ENCODE results near the gene XPR1.
A peak's percentile ranks its signal among the peaks of the same experiment; 100 is the strongest.
"Not testable (repeated sequence)": the region's sequence is repeated elsewhere in the genome, so short reads cannot be mapped to it uniquely, and the experiment has no call there.

Gene XPR1

DNA sequence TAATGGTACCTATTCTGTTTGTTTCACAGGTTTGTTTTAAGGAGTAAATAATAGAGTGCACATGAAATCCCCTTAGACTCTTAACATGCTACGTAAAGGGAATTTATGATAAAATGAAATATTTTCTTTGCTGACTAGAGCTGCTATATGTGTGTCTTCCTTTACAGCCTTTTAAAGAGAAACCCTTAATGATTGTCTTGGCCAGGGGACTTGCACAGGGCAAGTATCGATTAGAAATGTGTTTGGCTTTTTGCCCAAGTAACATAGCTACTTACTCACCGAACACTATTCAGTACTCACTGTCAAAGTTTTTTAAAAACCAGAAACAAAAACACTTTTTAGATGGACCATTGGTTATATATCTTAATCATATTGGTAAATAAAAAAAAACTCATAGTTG is 209.6 kb downstream of the XPR1 start:
- DNase-seq (ENCODE audit: low read depth in 2 of 2): no peak

DNA sequence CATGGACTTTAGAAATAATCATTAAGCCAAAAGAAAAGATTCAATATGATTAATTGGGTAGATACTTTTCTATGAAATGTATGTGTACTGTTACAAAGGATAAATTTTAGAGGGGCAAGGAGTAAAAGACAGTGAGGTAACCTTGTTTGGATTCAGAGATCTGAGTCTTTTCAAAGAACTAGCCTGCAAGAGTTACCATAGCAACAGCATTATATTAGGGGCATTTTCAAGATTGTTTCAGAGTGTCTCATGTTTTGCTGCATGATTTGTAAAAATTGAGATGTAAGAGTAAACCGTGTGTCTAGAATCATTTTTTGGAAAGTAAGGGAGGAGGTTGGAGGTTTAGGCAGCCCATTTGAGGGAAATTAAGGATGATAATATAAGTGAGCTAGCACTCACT is 210.2 kb downstream of the XPR1 start:
- DNase-seq (ENCODE audit: low read depth in 2 of 2): peak; percentile 35 to 56

DNA sequence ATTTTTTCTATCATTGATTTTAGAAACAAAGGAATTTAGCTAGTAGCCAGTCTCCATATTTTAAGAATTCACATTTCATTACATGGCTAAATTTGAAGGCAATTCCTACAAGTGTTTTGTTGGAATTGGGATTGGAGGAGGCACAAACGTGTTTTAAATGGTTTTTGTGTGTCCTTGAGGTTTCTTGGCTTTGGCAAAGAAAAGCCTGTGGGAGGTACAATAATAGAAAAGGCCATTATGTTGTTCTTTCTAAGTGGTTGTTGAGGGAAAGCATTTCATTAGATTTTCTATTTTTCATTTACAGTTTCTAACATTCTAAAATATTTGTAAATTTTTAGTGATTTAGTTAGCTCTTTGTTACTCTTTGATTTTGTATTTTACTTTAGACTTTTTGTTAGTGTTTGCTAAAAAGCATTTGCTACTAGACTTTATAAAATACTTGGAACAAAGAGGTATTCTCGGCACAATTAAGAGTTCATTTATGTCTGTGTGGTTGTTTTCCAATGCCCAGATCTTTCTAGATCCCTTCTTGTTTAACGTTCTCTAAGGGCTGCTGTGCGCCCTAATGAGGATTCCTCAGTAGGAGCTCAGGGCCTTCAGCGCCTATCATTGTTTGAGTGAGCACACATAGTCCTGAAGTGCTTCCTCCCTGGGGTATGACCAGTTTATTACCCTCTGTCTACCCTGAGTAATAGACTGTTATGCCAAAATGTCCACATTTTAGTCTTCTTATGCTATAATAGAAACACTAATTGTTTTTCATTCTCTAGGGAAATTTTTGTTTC is 210.9 kb downstream of the XPR1 start:
- DNase-seq (ENCODE audit: low read depth in 2 of 2): no peak

DNA sequence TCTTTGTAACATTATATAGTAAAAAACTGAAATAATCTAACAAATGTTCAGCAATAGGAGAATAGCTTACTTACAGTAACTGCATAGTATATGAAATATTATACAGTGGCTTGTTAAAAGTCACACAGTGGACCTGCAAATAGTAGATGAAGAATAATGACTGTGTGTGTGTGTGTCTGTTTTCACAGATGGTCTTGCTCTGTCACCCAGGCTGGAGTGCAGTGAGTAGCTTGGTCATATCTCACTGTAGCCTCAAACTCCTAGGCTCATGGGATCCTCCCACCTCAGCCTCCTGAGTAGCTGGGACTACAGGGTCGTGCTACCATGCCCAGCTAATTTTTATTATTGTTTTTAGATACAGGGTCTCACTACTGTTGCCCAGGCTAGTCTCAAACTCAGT is 213.5 kb downstream of the XPR1 start:
- DNase-seq (ENCODE audit: low read depth in 2 of 2): no peak

DNA sequence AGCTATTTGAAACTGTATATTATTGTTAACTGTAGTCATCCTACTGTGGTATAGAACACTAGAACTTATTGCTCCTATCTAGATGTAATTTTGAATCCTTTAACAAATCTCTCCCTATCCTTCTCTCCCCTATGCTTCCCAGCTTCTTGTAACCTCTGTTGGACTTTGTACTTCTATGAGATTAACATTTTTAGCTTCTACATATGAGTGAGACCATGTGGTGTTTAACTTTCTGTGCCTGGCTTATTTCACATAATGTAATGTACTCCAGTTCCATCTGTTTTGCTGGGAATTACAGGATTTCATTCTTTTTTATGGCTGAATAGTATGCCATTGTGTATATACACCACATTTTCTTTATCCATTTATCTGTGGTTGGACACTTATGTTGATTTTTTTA is 216.4 kb downstream of the XPR1 start:
- no peak for DNase-seq (ENCODE audit: low read depth in 2 of 2)

DNA sequence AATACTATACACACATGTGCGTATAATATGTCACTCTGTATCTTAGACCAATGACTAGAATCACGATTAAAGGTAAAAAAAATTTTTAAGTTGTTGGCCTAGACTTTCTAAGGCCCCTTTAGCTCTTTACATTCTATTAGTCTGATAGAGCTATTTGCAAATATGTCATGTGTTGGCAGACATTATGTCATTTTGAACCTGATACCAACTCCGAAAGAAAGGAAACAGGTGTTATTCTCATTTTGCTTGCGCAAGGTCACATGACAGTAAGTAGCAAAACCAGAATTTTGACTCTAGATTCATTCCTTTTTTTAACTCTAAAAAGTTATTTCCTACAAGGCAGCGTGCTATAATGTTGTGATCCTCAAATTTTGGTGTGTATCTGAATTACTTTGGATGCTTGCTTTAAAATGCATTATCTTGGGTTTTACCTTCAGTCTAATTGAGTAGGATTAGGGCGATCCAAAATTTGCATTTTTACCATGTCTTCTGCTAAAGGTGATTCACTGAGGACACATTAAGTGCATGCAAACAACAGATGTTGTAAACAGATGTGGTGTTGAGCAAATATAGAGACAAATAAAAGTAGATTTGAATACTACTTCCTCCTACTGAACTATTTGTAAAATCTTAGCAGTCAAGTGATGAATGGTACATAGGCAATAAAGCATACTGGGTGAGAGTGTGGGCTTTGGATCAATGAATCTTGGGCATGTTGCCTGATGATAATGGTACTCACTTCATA is 217.4 kb downstream of the XPR1 start:
- DNase-seq (ENCODE audit: low read depth in 2 of 2): no peak

DNA sequence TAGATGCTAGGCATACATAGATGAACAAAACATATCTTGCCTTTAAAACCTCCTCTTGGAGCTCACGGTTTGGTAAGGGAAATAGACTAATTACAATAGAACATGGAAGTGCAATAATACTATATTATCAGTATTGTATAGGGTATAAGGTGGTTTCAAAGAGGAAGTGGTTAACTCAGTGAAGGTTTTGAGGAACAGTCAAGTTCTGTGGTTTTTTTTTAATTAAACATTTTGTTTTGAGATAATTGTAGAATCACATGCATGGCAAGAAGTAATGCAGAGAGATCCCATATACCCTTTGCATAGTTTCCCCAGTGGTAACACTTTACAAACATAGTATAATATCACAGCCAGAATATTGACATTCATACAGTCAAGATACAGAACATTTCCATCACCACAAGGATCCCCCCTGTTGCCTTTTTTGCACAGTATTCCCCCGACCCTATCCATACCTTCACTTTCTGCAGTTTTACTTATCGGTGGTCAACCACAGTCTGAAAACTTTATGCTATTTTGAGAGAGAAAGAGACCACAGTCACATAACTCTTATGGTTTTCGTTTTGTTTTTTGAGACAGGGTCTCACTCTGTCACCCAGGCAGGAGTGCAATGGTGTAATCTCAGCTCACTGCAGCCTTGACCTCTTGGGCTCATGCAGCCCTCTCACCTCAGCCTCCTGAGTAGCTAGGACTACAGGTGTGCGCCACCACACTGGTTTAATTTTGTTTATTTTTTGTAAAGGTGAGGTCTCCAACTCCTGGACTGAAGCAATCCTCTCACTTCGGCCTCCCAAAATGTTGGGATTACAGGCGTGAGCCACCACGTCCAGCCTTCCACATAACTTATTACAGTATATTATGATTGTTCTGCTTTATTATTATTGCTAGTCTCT is 220.4 kb downstream of the XPR1 start:
- DNase-seq (ENCODE audit: low read depth in 2 of 2): no peak

DNA sequence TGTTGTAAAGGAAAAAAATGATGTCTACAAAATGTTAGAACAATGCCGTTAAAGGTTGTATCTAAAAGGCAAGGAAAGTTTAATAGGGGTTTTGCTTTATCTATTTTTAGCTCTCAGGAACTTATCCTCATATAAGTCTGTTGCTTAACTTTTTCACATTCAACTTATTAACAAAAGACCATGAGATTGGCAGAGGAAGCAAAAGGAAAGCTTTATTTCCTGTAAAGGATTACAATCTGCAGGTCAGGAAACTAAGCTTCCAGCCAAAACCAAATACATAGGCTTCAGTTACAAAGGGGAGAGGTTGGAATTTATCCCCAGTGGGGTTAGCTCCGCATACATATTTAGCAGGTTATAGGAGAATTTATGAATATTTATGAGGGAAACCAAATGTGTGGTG is 222.2 kb downstream of the XPR1 start:
- DNase-seq (ENCODE audit: low read depth in 2 of 2): no peak

DNA sequence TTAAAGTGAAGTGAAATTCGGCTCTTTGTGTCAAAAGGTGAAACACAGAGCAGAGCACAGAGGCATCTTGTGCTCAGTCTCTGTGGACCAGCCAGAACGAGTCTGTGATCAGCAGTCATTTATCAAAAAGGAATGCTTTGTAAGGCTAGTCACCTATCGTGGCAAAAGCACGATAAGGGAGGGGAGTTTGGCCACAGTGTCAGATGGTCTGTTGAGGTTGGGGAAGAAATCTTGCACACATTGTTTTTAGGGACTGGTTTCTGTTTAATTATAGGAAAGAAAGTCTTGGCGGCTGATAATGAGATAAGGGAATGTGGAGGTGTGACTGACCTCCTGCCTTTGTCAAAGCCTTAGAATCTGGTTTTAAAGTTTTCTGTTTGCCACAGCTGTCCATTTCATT is 222.6 kb downstream of the XPR1 start:
- DNase-seq (ENCODE audit: low read depth in 2 of 2): no peak

DNA sequence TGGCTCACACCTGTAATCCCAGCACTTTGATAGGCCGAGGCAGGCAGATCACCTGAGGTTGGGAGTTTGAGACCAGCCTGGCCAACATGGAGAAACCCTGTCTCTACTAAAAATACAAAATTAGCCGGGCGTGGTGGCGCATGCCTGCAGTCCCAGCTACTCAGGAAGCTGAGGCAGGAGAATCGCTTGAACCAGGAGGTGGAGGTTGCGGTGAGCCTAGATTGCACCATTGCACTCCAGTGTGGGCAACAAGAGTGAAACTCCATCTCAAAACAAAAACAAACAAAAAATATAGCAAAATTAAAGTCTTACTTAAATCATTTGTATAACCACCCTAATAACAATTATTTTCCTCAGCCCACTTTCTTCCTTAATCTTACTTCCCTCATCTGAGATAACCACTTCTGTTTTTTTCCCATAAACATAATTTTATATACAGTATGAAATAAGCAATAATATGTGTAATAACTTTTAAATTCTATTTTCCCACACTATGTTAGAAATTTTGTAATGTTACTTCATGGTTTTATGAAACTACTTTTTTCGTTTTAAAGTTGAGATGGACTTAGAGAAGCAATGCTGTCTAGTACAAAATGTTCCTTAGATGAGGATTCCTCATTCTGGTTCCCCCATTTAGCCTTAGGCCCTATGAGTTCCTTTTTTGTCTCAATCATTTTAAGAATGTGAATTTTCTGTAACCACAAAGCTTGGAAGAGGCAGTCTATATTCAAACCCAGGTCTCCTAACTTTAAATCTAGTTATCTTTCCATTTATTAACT is 226.3 kb downstream of the XPR1 start:
- DNase-seq (ENCODE audit: low read depth in 2 of 2): not testable (repeated sequence)

DNA sequence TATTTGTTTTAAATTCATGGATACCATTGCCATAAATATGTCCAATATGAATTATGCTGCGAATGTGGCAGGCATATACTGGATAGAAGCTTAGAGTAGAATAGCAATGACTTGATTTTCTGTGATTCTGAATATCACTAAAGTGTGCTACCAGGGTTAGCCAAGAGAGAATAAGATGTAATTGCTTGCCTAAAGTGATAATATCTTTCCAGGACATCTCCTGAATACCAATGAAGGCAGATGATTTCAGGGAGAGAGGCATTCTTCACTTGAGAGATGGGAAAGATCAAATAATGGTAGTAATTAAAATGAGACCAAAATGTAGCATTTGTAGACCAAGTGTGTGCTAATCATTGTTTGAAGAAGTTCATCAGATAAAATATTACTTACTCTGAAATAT is 227.5 kb downstream of the XPR1 start:
- no peak for DNase-seq (ENCODE audit: low read depth in 2 of 2)

DNA sequence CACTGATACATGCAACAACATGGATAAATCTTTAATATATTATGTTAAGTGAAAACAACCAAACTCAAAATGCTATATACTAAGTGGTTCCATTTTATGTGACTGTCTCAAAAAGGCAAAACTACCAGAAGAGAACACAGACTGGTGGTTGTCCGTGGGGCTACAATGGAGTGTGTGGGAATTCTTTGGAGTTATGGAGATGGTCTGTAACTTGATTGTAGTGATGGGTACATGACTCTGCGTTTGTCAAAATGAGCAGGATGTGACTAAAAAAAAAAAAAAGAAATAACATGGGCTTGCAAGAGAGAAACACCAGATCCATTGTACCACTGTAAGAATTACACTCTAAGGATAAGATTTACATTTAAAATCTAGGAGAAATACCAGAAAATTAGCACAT is 228.7 kb downstream of the XPR1 start:
- DNase-seq (ENCODE audit: low read depth in 2 of 2): no peak

DNA sequence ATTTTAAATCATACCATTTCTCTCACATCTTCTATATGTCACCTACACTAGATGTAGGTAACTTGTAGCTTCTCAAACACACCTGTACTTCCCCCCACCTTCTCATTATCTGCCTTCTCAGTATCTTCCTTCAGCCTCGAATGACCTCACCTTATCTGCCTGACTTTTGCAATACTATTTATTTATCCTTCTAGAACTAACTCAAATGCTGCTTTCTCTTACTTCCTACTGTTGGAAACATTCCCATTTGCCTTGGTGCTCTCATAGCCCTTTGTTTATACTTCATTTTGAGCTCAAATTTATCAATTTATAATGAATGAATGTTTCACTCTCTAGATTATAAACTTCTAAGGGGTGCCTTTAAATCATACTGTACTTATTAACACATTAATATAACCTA is 230.5 kb downstream of the XPR1 start:
- DNase-seq (ENCODE audit: low read depth in 2 of 2): no peak

DNA sequence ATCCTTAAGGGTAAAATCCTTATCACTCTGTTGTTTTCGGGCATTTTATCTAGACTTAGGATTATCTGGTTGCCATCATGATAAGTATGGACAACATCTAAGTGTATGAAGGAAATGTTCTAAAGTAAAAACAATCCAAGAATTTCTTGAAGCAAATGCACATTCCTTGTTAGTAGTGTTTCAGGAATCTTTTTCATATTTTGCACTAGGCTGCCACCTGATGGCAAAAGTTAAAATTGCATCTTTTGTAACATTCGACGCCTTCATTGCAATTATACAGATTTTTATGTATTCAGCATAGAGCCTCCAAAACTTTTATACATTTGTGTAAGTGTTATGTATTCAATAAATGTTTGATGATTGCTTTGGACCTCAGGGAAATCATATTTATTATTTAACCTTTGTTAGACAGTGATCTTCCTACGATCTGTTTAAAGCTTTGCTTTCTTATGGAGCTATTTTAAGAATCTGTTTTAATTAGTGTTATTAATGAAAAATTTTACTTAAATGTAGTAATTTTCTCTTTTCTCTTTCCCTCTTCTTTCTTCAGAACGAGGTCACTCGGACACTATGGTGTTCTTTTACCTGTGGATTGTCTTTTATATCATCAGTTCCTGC is 231.4 kb downstream of the XPR1 start:
- DNase-seq (ENCODE audit: low read depth in 2 of 2): peak; percentile 26 to 35

DNA sequence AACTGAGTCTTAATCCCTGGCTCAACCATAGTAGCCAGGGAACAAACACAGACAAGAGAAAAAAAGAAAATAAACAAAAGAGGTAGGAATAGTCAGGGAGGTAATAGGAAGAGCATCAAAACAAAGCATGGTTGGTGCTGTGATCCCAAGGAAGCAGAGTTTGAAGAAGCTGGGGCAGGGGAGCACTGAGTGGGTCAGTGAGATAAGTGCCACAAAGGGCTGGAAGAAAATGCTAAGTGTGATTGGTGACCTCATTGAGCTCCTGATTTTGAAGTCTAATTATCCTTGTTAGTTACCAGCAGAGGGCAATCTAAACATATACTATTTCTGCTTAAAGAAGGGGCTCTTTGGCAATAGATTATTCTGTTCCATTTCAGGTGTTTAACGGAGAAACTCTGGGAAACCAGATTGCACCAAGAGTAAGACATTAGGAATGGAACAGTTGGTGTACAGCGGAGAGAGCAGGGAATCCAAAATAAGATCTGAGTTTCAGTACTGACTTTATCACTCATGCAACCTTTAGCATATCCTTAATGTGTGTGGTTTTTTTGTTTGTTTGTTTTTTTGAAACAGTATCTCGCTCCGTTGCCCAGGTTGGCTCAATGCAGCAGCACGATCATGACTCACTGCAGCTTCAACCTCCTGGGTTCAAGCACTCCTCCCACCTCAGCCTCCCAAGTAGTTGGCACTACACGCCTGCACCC is 250.1 kb downstream of the XPR1 start:
- no peak for DNase-seq (ENCODE audit: low read depth in 2 of 2)

DNA sequence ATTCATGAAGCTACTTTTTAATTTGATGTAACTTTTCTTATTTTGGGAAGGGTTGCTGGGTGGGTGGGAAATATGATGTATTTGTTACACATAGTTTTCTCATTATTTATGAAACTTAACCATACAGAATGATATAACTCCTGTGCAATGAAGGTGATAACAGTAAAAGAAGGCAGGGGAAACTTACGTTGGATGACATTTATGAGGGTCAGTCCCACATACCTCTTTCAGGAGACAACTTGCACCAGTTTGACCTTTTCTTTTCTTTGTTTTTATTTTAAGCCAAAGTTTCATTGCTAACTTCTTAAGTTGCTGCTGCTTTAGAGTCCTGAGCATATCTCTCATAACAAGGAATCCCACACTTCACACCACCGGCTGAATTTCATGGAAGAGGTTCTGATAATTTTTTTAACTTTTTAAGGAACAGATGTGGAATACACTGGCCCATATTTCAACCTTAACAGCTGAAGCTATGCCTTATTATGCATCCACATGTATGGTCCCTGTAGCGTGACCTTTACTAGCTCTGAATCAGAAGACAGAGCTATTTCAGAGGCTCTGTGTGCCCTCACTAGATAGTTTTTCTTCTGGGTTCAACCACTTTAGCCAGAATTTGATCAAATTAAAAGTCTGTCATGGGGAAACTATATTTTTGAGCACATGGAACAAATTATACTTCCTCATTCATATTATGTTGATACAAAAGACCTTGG is 252.9 kb downstream of the XPR1 start:
- DNase-seq (ENCODE audit: low read depth in 2 of 2): no peak

DNA sequence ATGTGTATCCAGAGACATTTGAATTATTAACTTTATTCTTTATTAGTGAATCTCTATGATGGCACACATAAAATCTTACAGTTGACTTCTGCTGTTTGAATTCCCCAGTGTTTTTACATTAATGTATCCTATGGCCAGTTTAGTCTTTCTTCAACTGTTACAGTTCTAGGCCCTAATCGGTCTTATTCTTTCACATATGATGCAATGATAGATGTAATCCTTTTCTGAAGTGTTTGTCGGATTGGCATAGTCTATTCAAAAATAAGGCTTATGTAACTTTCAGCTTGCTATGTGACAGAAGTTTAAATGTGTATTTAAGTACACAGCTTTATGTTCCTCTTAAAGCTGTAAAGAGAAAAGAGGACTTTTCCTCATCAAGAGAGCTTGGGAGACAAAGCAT is 254.5 kb downstream of the XPR1 start:
- no peak for DNase-seq (ENCODE audit: low read depth in 2 of 2)

DNA sequence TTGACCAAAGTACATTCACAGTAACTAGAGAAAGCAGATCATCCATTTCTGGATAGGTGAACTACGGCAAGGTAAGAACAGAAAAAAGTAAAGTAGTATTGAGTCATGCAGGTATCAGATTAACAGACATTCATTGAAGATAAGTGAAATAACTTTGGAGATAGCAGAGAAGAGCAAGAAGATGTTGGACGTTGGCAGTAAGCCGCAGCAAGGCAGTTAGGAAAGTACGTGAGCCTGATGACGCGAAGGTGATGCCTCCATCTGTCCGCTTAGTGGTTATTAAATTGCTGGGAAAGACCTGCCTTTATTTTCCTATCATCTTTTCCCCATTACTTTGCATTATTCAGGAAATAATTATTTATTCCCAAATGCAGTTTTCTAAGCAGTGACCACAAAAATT is 256.0 kb downstream of the XPR1 start:
- no peak for DNase-seq (ENCODE audit: low read depth in 2 of 2)

DNA sequence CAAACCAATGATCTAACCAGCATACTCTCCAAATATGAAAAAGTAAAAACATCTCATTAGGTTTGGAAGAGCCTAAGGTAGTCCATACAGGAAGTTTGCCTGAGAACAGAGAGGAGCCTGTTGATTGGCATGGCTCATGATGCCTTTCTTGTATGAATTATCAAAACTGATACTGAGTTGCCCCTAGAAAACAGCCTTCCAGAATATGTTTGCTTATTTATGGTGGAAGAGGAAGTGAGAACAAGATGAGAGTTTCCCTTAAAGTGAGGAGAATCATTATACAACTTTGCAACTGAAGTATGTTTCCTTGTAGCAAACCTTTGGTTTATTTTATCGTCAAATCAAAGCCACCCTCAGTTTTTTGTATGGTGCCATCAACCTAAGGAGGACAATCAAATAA is 257.0 kb downstream of the XPR1 start:
- DNase-seq (ENCODE audit: low read depth in 2 of 2): no peak

DNA sequence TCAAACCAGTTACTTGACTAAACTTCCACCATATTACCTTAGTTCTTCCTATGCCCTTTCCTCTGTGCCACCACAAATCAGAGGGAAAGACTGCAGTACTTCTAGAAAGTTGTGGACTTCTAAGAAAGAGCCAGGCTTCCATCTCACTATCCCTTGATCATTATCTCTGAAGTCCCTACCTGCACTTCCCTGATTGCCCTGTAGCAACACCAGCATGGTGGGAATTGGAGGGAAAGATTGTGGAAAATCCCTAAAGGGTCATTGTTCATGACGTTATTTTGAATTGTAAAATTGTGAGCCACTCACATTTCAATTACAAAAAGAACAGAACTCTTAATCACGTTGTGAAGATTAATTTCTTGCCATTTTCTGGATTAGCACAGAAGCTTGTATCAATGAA is 257.5 kb downstream of the XPR1 start:
- no peak for DNase-seq (ENCODE audit: low read depth in 2 of 2)
